ENCODE measurements around the gene CNNM1. TPM values are rescaled to one million over a fixed set of nuclear protein-coding genes. Genes with fewer than 3 reads are reported as not detected.

Gene CNNM1
- total RNA-seq, 2 experiments from 2014 or later: 1.4 to 1.5 TPM

DNA sequence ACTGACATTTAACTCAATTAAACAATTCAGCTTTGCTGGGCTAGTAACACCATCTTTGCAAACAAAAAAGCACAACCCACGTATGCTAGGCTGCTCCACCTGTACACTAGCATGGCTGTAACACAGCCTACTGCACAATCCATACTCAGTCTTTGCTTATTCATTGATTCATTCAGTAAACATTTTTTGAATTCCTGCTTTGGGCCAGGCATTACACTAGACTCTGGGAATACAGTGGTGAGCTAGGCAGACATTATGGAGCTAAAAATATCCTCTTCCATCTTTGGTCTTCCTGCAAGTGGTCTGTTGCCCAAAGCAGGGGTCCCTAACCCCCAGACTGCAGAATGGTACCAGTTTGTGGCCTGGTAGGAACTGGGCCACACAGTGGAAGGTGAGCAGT lies 9.9 kb downstream of the CNNM1 start:
- no peaks in the 10 kb centered on the region for H3K36me3 Mint-ChIP-seq (ENCODE audit: low read depth)
- H3K27me3 Mint-ChIP-seq: peaks cover 2% of the 10 kb centered on the region
- DNase-seq (no peak), ATAC-seq (no peak)
- no peak overlapping the region for H3K4me3 Mint-ChIP-seq
- H3K9me3 Mint-ChIP-seq (ENCODE audit: low read depth): no peaks in the 10 kb centered on the region
- H3K4me1 Mint-ChIP-seq: no peaks in the 10 kb centered on the region
- intact Hi-C loops (cut with DNase I, micrococcal nuclease): no loop called here
- ChIA-PET POLR2A (no interaction called here), CTCF (no interaction called here)
- no peak overlapping the region for H3K27ac Mint-ChIP-seq

DNA sequence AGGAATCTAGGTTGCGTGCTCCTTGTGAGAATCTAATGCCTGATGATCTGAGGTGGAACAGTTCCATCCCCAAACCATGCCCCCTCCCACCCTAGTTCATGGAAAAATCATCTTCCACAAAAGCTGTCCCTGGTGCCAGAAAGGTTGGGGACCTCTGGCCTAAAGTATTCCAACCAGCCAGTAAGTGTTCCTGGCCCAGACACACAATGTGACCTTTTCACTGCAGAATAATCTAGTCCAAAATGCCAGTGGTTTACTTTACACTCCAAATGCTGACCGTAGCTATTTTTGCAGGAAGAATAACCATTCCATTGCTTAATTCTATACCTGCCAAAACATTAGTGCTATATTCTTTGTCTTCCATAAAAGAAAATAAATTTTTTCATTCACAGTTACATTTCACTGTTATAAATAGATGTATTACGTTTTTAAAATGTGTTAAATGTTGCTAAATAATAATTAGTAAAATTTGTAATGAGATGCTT lies 10.4 kb downstream of the CNNM1 start:
- POLR2A ChIA-PET: no interaction called here
- no peak for ATAC-seq
- DNase-seq: no peak
- CTCF ChIA-PET: interaction anchor here (0.6 kb wide), 1 partner anchor 1308 kb away, joined by 3 read pairs; no protein-coding TSS in a partner anchor
- H3K9me3 Mint-ChIP-seq (ENCODE audit: low read depth): no peaks in the 10 kb centered on the region
- H3K36me3 Mint-ChIP-seq (ENCODE audit: low read depth): no peaks in the 10 kb centered on the region
- no peaks in the 10 kb centered on the region for H3K4me1 Mint-ChIP-seq
- intact Hi-C loops (cut with DNase I, micrococcal nuclease): no loop called here
- no peak overlapping the region for H3K4me3 Mint-ChIP-seq
- peaks cover 2% of the 10 kb centered on the region for H3K27me3 Mint-ChIP-seq
- H3K27ac Mint-ChIP-seq: no peak overlapping the region

DNA sequence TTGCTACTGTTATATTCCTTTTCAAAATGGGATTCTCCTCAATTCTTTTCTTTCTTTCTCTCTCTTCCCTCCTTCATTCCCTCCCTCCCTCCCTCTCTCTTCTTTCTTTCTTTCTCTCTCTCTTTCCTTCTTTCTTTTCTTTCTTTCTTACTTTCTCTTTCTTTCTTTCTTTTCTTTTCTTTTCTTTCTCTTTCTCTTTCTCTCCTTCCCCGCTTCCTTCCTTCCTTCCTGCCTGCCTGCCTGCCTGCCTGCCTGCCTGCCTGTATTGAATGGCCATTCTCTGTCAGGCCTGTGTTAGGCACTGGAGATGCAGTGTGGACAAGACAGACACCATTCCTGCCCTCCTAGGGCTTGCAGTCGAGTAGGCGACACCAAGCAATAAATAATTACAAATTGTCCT lies 11.5 kb downstream of the CNNM1 start:
- H3K4me3 Mint-ChIP-seq: no peak overlapping the region
- CTCF ChIA-PET: interaction anchor here (0.6 kb wide), 1 partner anchor 1609 kb away, joined by 4 read pairs; no protein-coding TSS in a partner anchor
- intact Hi-C loops (cut with DNase I, micrococcal nuclease): no loop called here

DNA sequence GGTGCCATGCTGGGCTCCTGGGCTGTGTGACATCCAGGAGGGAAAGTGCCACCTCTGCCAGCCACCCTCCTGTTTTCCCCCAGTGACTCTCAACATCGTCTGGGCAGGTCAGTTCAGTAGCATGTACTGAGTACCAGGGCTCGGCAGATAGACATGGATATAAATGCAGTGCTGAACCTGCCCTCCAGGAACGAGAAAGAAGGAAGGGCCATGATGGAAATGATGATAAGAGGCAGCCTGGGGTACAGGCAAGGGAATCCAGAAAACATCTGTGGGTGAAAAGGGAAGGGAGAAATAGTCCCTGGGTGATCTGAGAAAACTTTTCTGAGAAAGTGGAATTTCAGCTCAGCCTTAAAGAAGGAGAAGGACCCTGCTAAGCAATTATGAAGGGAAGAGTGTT lies 12.1 kb downstream of the CNNM1 start:
- H3K9me3 Mint-ChIP-seq (ENCODE audit: low read depth): no peaks in the 10 kb centered on the region
- no peak overlapping the region for H3K4me3 Mint-ChIP-seq
- no peak for ATAC-seq
- H3K4me1 Mint-ChIP-seq: no peaks in the 10 kb centered on the region
- no peak overlapping the region for H3K27ac Mint-ChIP-seq
- no peak for DNase-seq
- no peaks in the 10 kb centered on the region for H3K36me3 Mint-ChIP-seq (ENCODE audit: low read depth)
- ChIA-PET CTCF (no interaction called here), POLR2A (no interaction called here)
- intact Hi-C loops (cut with DNase I, micrococcal nuclease): no loop called here
- H3K27me3 Mint-ChIP-seq: peaks cover 2% of the 10 kb centered on the region

More for the DNA sequence above, 11.5 kb downstream of the CNNM1 start:
- no peak for ATAC-seq
- no peak overlapping the region for H3K27ac Mint-ChIP-seq
- no peaks in the 10 kb centered on the region for H3K4me1 Mint-ChIP-seq
- peaks cover 2% of the 10 kb centered on the region for H3K27me3 Mint-ChIP-seq
- H3K36me3 Mint-ChIP-seq (ENCODE audit: low read depth): no peaks in the 10 kb centered on the region
- DNase-seq: no peak
- POLR2A ChIA-PET: no interaction called here
- H3K9me3 Mint-ChIP-seq (ENCODE audit: low read depth): no peaks in the 10 kb centered on the region

GRCh38 chr10:99341860-99342490 lies 12.8 kb downstream of the CNNM1 start:
- Mint-ChIP-seq H3K27me3 (peaks cover 2% of the 10 kb centered on the region), H3K36me3 (ENCODE audit: low read depth) (no peaks in the 10 kb centered on the region), H3K27ac (no peak overlapping the region), H3K4me3 (no peak overlapping the region), H3K9me3 (ENCODE audit: low read depth) (no peaks in the 10 kb centered on the region), H3K4me1 (no peaks in the 10 kb centered on the region)
- ChIA-PET POLR2A (no interaction called here), CTCF (no interaction called here)
- ATAC-seq (no peak), DNase-seq (no peak)
- intact Hi-C loops (cut with DNase I, micrococcal nuclease): no loop called here

DNA sequence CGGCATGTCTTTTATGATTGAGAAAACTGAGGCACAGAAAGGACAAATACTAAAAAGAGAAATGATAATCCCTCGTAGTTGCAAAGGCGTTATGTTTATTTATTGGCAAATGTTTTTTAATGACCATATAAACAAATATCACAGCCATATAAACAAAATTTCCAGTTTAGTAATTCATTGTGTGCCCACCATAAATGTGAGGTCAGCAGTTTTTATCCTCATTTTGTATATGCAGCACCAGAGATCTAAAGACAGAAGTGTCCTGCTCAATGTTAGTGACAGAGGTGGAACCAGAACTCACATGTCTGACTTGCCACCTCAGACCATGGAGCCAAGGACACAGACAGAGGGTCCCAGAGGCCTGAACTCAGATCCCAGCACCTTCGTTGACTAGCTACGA lies 14.1 kb downstream of the CNNM1 start:
- no peak for DNase-seq
- no peaks in the 10 kb centered on the region for H3K4me1 Mint-ChIP-seq
- no peaks in the 10 kb centered on the region for H3K36me3 Mint-ChIP-seq (ENCODE audit: low read depth)
- intact Hi-C loops (cut with DNase I, micrococcal nuclease): no loop called here
- H3K9me3 Mint-ChIP-seq (ENCODE audit: low read depth): no peaks in the 10 kb centered on the region
- H3K27me3 Mint-ChIP-seq: peaks cover 2% of the 10 kb centered on the region
- H3K4me3 Mint-ChIP-seq: no peak overlapping the region
- ChIA-PET POLR2A (no interaction called here), CTCF (no interaction called here)
- H3K27ac Mint-ChIP-seq: no peak overlapping the region
- ATAC-seq: no peak

- CTCF ChIA-PET: no interaction called here
- Mint-ChIP-seq H3K4me3 (no peak overlapping the region), H3K27me3 (peaks cover 2% of the 10 kb centered on the region), H3K4me1 (no peaks in the 10 kb centered on the region), H3K36me3 (ENCODE audit: low read depth) (no peaks in the 10 kb centered on the region), H3K27ac (no peak overlapping the region), H3K9me3 (ENCODE audit: low read depth) (no peaks in the 10 kb centered on the region)
- no peak for ATAC-seq
- no peak for DNase-seq
- POLR2A ChIA-PET: no interaction called here
- intact Hi-C loops (cut with DNase I, micrococcal nuclease): no loop called here
These were observed 15.6 kb downstream of the CNNM1 start for GRCh38 chr10:99344715-99345114.

GRCh38 chr10:99345350-99345749 lies 16.2 kb downstream of the CNNM1 start:
- Mint-ChIP-seq H3K27me3 (peaks cover 2% of the 10 kb centered on the region), H3K27ac (no peak overlapping the region), H3K4me1 (no peaks in the 10 kb centered on the region), H3K9me3 (ENCODE audit: low read depth) (no peaks in the 10 kb centered on the region), H3K36me3 (ENCODE audit: low read depth) (no peaks in the 10 kb centered on the region), H3K4me3 (no peak overlapping the region)
- intact Hi-C loops (cut with DNase I, micrococcal nuclease): no loop called here
- ATAC-seq (no peak), DNase-seq (no peak)
- CTCF ChIA-PET: interaction anchor here (1.2 kb wide), 1 partner anchor 16 kb away, joined by 3 read pairs; no protein-coding TSS in a partner anchor
- POLR2A ChIA-PET: no interaction called here

DNA sequence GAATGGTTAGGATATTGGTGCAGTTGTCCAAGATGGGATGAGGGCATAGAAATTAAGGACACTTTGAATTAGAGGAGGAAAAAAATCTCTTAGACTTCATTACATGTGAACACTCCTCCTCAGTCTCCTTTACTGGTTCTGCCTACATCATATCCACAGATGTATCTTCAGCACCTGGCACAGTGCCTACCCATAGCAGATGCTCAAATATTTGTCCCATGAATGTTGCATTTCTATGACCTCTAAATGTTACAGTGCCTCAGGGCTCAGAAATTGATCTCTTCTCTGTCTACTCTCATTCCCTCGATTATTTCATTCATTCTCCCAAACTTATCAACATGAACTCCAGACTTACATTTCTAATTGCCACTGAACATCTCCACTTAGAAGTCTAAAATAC lies 17.1 kb downstream of the CNNM1 start:
- intact Hi-C loops (cut with DNase I, micrococcal nuclease): no loop called here
- H3K27me3 Mint-ChIP-seq: peaks cover under 1% of the 10 kb centered on the region
- DNase-seq (no peak), ATAC-seq (no peak)
- CTCF ChIA-PET: interaction anchor here (1.2 kb wide), 1 partner anchor 15 kb away, joined by 3 read pairs; no protein-coding TSS in a partner anchor
- POLR2A ChIA-PET: no interaction called here
- H3K4me1 Mint-ChIP-seq: no peaks in the 10 kb centered on the region
- no peak overlapping the region for H3K4me3 Mint-ChIP-seq
- no peak overlapping the region for H3K27ac Mint-ChIP-seq
- H3K36me3 Mint-ChIP-seq (ENCODE audit: low read depth): no peaks in the 10 kb centered on the region
- H3K9me3 Mint-ChIP-seq (ENCODE audit: low read depth): no peaks in the 10 kb centered on the region

GRCh38 chr10:99347672-99348071 lies 18.5 kb downstream of the CNNM1 start:
- CTCF ChIA-PET: no interaction called here
- no peaks in the 10 kb centered on the region for H3K4me1 Mint-ChIP-seq

DNA sequence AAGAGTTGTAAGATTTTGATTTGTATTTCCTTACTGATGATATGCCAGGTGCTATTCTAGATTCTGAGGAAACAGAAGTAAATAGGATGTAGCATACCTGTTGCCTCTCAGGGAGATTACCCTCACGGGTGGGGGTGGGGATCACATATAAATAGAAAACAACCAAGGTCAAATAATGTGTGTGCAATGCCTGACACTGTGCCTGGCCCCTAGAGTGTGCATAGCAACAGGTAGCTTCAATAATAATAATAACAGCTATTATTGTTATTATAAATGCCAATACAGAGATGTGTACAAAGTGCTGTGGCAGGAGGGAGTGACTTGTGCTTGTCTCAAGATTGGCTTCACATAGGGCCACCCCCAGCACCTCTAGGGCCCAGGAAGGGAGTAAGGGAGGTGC lies 24.0 kb downstream of the CNNM1 start:
- ChIA-PET CTCF (interaction anchor here (1.1 kb wide), 1 partner anchor 9 kb away, joined by 4 read pairs; no protein-coding TSS in a partner anchor), POLR2A (no interaction called here)
- H3K27me3 Mint-ChIP-seq: peaks cover 10% of the 10 kb centered on the region
- H3K36me3 Mint-ChIP-seq (ENCODE audit: low read depth): no peaks in the 10 kb centered on the region
- intact Hi-C loops (cut with DNase I, micrococcal nuclease): no loop called here
- DNase-seq (no peak), ATAC-seq (no peak)
- no peaks in the 10 kb centered on the region for H3K9me3 Mint-ChIP-seq (ENCODE audit: low read depth)
- no peak overlapping the region for H3K4me3 Mint-ChIP-seq
- H3K4me1 Mint-ChIP-seq: no peaks in the 10 kb centered on the region
- H3K27ac Mint-ChIP-seq: no peak overlapping the region

More at GRCh38 chr10:99347672-99348071, 18.5 kb downstream of the CNNM1 start:
- no peaks in the 10 kb centered on the region for H3K27me3 Mint-ChIP-seq
- H3K27ac Mint-ChIP-seq: no peak overlapping the region
- no peaks in the 10 kb centered on the region for H3K36me3 Mint-ChIP-seq (ENCODE audit: low read depth)
- no peak for DNase-seq
- POLR2A ChIA-PET: no interaction called here
- no peak for ATAC-seq
- no peak overlapping the region for H3K4me3 Mint-ChIP-seq
- intact Hi-C loops (cut with DNase I, micrococcal nuclease): no loop called here
- no peaks in the 10 kb centered on the region for H3K9me3 Mint-ChIP-seq (ENCODE audit: low read depth)

DNA sequence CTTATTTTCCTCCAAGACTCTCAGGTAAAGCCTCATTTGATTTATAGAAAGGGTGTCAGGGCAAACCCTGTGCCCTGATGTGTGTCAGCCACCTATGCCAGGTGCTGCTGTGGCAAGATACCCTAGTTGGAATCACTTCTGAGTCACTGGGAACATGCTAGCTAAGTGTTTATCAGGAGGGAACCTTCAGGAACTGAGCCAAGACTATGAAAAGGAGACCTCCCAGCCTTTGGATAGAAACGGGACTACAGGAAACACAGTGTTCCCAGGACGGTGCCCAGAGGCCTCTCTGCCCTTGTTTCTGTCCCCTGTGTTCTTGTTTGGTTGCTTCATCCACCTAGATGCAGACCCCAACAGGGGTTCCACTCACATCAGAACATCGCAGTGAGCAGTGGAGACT lies 28.5 kb downstream of the CNNM1 start:
- intact Hi-C loops (cut with DNase I, micrococcal nuclease): no loop called here
- ATAC-seq (no peak), DNase-seq (no peak)
- no peaks in the 10 kb centered on the region for H3K36me3 Mint-ChIP-seq (ENCODE audit: low read depth)
- H3K9me3 Mint-ChIP-seq (ENCODE audit: low read depth): no peaks in the 10 kb centered on the region
- no peak overlapping the region for H3K4me3 Mint-ChIP-seq
- ChIA-PET POLR2A (no interaction called here), CTCF (no interaction called here)
- H3K27ac Mint-ChIP-seq: no peak overlapping the region
- peaks cover 10% of the 10 kb centered on the region for H3K27me3 Mint-ChIP-seq
- H3K4me1 Mint-ChIP-seq: no peaks in the 10 kb centered on the region
